GM18858 (cell line): Measurements from ENCODE around the gene SPECC1.
"Not testable (repeated sequence)": the region's sequence is repeated elsewhere in the genome, so short reads cannot be mapped to it uniquely, and the experiment has no call there.

Experiments
- ATAC-seq: cut with Tn5 transposase; IDR thresholded peaks from one replicate; pipeline ENCODE4 v1.9.1; 2021; ENCODE audit not compliant: unreplicated experiment

Gene SPECC1

GRCh38 chr17:20363846-20364245, 354.7 kb downstream of the SPECC1 start:
- not testable (repeated sequence) for ATAC-seq
